SKM-1 treated with dmso at 0.1 percent for 144 hours (cell line): ENCODE measurements around the gene BACE2.
"Not testable (repeated sequence)": the region's sequence is repeated elsewhere in the genome, so short reads cannot be mapped to it uniquely, and the experiment has no call there.

Experiments used
- DNase-seq: peaks from one replicate; lab custom pipeline; 2025; ENCODE audit not compliant: unreplicated experiment; lab: John Stamatoyannopoulos, UW

BACE2 gene

DNA sequence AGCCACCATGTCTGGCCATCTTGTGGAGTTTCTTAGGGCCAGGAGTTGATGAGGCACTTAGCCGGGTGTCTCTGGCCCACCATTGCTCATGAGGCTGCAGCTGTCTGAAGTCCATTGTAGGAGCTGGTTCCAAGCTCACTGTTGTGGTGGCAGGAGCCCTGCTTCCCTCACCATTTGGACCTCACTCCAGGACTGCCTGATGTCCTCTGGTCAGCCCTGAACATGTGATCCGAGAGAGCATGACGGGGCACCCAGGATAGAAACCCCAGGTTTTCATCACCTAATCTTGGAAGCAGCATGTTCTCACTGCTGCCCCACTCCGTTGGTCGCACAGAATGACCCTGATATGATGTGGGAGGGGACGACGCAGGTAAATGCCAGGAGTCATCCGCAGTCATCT, 92.5 kb downstream of the BACE2 start:
- DNase-seq, result no peak

DNA sequence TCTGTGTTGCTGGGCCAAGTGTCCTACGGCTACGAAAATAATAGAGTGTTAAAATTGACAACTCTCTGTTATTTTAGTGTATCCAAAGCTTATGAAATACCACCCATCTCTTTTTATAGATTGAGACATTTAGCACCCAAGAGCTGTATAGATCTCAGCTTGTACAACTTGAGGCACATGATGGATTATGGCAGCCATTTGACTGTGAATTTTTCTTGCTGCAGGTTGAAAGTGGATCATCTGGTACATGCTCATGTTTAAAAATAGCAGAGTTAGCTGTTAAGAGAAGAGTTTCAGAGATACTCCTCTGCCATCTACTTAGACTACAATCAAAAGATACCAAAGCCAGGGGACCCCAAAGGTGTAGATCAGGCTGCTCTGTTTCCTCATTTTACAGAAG, 99.4 kb downstream of the BACE2 start:
- no peak for DNase-seq

DNA sequence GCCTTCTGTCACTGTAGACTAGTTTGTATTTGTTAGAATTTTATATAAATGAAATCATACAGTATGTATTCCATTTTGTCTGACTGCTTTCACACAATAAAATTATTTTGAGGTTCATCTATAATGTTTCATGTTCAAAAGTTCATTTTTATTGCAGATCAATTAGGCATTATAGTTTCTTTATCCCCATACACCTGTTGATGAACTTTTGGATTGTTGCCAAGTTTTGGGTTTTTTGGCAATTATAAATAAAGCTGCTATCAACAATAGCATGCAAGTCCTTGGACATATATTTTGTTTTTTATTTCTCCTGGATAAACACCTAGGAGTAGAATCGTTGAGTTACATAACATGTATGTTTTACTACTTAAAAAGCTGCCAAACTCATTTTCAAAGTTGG, 101.6 kb downstream of the BACE2 start:
- no peak for DNase-seq

DNA sequence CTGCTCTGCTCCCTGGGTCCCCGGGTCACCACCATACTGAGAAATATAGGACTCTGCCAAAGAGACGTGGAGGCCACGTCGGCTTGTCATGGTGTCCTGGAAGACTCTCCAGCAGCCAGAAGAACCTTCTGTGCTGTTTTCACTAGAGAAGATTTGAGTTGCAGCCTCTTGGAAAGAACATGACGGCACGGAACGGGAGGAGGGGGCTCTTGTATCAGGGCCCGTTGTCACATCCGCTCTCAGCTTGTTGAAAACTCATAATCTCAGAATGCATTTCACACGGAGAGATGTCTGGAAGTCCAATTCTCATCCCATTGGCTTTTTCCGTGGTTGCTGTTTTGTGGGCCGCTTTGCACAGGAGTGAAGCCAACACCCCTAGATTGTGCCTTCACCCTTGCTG, 109.2 kb downstream of the BACE2 start:
- no peak for DNase-seq

DNA sequence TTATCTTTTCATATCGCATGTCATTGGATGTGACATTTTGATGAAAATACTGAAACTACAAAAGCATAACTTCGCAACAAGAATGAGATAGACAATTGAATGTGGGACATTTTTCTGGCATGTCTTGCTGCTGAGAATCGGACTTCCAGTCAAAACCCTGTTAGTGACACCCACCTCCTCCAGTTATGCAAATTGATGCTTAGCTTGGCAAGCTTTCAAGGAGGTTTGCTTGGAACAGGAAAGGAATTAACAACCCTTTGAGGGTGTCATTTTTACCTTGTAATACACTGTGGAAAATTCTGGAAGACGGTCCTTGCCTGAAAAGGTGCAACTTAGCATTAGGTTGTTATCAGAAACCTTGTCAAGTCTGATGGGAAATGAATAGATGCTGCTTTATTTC, 109.9 kb downstream of the BACE2 start:
- DNase-seq, result no peak

DNA sequence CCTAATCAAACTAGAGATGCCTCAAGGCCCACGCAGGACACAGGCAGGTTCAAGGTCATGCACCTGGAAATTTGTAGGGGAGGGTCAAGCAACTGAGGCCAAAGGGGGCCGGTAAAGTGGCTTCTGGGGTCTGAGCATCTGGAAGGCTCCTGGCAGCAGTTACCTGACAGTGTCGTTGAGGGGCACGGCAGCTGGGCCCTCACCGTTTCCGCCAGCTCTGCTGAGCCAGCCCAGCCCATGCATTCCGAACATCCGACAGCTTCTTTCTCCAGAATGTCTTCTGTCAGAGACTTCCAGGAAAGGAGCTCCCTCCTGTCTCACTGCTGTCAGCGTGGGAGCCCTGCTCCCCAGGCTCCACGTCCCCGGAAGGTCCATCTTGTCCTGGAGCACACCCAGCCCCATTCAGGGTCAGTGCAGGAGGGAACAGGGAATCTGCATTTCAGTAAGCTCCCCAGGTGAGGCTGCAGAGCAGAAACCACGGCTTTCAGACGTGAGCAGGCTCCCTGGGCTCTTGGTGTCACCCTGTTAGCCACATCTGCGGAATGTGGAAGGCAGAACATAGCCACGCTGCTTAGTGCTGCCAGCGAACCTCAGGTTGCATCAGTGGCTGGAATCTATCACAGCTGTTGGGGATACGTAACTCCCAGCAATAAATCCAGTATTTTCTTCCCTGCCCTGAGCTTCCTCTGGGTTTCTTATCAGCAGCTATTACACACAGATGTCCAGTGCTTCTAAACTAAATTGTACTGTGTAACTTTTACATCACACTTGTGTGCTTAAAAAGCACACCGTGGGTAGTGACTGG, 112.4 kb downstream of the BACE2 start:
- no peak for DNase-seq

DNA sequence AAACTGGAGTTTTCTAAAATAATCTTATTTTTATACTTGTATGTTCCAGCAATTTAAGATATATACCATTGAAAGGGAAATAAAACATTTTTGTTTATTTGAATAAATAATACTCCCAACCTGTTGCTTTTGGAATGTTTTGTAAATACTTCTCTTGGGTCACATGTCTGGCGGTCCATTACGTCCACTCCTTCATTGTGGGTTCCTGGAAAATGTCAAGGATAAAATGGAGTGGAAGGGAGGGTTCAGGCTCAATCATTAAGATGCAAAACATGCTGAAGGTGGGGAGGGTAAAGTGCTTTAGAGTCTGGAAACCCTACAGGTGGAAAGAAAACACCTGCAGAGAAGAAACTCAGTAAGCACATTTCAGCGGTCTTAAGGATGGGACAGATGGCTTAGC, 114.5 kb downstream of the BACE2 start:
- DNase-seq, result no peak

DNA sequence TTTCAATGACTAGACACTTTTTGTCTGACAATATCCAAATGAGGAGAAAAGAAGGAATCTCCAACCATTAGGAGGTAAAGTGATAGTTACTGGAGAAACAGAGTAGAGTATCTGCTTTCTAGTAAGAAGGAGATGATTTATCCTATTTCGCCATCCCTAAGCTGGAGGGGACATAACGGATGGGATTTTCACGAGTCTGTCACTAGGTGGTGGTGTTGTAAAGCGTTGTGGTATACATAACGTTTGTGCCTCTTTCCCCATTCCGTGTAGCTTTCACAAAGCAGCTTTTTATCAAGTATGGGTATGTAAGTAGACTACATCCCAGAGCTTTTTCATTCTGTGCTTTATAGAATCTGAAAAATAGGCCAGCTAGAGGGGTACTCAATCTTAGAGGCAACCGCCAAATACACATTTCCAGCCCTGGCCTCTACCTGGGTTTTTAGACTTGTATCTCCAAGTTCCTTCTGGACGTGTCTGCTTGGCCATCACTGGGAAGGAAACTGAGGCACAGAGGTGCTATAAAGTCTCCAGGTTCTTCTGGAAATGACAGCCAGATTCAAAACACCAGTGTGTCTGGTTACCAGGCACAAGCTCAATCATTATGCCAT, 115.4 kb downstream of the BACE2 start:
- DNase-seq, result peak; percentile 88

DNA sequence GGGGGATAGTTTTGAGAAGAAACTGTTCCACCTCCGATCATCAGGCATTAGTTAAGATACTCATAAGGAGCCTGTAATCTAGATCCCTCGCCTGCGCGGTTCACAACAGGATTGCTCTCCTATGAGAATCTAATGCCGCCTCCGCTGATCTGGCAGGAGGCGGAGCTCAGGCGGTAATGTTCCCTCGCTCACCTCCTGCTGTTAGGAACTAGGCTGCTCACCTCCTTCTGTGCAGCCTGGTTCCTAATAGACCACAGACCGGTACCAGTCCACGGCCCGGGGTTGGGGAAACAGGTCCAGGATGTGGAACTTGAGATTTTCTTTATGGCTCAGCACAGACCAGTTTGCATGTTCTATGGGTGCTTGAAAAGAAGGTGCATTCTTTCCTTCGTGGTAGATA, 121.5 kb downstream of the BACE2 start:
- no peak for DNase-seq

DNA sequence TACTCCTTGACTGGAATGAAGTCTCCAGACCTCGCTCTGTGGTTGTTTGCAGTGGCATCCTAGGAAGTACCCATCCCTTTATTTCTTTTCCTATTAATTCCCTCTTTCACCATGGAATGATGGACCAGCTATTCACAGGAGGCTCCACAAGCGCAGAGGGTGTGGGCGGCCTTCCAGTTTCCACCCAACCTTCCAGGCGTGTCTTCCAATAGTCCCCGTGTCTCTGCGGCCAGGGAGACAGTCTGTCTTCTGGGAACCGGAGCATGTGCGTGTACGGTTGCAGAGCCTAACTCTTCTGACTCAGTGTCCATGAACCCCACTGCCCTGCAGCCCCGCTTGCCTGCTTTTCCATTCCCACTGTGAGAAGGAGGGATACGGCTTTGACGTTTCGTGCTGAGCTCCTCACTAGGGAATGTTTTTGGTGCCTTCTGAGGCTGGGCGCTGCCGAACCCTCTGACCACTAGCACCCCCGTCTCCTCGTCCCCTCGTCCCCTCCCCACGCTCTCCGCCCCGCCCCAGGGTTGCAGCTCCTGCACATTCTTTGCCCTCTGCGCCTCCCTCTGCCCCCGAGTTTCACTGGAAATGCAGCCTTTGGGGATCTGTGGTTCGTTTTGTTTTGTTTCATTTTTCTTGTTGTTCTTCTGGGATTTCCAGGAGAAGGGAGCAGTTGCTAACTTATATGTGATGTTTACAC, 122.3 kb downstream of the BACE2 start:
- no peak for DNase-seq

DNA sequence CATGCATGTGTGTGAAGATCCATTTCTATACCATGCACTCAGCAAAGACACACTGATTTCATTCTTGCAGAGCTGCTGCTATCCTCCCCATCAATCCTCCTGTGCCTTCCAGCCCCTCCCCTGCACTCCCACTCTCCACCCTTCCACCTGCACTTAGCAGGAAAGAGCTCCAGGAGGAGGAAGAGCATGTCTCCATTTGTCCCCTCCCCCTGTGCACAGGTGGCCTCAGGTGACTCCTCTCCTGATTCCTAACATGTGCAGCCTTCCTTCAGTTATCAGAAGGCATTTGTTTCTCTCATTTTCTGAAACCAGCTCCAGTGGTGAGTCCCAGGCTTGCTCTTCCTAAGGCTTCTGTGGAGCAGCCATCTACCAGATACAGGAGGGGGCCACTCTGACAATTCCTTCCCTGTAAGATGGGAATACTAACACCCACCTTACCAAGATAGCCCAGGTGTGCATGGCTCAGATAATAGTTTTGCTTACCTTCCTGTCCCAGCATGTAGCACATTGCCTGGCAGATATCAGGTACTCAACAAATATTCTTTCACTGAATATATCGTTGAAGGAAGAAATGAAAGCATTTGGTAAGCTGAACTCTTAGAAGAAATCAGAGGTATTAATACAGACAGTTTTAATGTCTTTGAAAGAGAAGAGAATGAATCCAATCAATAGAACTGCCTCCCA, 126.7 kb downstream of the BACE2 start:
- DNase-seq, result no peak

DNA sequence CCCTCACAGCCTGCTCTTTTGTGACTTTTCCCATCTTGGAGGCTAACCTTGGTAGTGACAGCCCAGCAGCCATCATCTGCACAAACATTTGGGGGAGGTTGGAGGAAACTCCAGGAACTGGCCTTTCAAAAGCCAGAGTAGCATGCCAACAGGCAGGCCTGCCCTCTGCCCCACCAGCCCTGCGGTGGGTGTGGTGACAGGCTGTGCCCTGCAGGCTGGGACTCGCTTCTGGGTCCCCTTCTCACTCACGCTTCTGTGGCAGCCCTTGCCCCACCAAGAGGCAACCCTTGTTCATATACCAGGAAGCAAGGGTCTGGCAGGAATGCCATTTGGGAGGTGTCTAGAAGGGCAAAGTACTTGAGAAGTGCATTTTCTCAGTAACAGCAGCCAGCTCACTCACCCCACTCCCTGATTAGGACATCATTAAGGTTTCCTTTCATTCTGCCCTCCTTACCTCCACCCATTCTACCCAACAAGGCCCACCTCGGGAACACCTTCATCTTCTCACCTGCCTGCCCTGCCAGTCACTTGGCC, 127.8 kb downstream of the BACE2 start:
- DNase-seq, result no peak

DNA sequence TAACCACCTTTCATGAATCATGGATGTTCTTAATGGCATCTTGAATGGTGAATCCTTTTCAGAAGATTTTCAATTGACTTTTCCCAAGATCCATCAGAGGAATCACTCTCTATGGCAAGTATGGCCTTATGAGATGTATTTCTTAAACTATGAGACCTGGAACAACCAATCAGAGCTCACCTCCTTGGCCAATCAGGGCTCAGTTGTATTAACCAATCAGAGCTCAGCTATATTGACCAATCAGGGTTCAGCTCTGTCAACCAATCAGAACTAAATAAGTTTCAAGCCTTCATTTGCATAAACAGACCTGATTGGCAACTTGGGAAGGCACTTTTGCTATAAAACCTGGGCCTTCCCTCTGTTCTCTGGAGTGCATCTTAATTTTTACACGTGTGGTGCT, 135.0 kb downstream of the BACE2 start:
- no peak for DNase-seq

DNA sequence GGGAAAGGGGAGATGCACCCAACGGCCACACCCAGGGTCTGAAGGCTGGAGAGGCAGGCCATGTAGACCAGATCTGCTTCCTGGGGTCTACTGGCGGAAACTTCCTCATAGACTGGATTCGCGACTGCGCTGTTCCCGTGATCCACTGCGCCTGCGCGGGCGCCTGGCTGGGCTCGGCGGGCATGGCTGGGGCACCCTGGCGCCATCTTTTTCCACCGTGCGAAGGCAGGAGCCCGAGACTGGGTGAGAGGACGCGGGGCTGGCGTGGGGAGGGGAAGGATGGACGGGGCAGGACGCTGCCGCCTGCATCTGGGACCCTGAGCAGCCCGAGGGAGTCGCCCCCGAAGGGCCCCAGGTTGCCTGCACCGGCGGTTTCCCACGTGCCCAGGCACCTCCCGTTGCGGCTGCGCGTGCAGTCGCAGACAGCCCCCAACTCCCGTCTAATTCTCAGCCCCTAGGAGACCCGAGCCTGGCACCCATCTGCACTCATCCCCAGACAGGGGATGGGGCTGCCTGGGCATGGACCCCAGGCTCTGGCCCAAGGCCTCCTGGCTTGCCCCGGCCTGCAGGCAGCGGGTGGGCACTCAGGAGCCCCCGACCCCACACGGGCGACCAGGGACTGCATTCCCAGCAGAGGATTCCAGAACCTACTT, 136.2 kb downstream of the BACE2 start:
- DNase-seq, result no peak

DNA sequence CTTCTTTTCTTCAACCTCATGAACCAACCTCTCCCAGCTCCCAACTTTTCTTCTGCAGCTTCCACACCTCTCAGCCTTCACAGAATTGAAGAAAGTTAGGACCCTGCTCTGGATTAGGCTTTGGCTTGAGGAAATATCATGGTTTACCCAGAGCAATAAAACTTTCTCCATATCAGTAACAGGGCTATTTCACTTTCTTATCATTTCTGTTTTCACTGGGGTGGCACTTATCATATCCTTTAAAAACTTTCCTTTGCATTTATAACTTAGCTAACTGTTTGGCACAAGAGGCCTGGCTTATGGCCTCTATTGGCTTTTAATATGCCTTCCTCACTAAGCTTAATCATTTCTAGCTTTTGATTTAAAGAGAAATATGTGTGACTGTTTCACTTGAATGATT, 139.3 kb downstream of the BACE2 start:
- no peak for DNase-seq

DNA sequence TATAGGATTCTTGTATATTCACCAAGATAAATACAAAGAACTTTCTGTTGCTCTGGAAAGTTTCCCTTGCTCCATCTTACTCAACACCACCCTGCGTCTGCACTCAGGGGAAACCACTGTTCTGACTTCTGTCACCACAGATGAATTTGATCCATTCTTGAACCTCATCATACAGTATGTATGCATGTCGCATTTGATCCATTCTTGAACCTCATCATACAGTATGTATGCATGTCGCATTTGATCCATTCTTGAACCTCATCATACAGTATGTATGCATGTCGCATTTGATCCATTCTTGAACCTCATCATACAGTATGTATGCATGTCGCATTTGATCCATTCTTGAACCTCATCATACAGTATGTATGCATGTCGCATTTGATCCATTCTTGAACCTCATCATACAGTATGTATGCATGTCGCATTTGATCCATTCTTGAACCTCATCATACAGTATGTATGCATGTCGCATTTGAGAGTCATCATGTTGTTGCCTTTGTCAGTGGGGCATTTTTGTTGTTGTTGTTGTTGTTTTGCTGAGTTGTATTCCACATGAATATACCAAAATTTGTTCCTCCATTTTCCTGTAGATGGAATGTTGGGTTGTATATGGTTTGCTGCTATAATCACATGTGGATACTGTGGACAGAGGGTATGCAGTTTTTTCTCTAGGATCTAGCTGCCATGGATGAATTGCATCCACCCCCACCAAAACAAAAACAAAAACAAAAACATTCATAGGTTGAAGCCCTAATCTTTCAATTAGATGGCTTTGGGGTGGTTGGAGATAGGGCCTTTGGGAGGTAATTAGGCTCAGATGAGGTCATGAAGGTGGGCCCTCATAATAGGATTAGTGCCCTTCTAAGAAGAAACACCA, 145.6 kb downstream of the BACE2 start:
- not testable (repeated sequence) for DNase-seq

DNA sequence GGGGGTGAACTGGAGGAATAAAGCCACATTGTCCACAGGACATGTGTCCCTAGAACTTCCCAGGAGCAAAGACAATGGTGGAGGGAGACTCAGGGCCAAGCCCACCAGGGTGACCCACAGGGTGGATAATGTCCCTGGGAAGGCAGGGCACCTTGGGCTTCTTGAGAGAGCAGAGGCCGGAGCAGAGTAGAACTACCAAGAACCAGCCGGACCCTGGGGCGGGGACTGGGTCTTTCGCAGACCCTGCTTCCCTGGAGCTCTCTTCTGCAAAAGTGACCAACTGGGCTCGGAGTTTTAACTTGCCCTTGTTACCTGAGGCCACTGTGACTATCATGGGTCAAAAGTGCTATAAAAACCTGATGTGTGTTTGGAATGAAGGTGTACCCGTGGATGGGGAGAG, 147.8 kb downstream of the BACE2 start:
- no peak for DNase-seq

DNA sequence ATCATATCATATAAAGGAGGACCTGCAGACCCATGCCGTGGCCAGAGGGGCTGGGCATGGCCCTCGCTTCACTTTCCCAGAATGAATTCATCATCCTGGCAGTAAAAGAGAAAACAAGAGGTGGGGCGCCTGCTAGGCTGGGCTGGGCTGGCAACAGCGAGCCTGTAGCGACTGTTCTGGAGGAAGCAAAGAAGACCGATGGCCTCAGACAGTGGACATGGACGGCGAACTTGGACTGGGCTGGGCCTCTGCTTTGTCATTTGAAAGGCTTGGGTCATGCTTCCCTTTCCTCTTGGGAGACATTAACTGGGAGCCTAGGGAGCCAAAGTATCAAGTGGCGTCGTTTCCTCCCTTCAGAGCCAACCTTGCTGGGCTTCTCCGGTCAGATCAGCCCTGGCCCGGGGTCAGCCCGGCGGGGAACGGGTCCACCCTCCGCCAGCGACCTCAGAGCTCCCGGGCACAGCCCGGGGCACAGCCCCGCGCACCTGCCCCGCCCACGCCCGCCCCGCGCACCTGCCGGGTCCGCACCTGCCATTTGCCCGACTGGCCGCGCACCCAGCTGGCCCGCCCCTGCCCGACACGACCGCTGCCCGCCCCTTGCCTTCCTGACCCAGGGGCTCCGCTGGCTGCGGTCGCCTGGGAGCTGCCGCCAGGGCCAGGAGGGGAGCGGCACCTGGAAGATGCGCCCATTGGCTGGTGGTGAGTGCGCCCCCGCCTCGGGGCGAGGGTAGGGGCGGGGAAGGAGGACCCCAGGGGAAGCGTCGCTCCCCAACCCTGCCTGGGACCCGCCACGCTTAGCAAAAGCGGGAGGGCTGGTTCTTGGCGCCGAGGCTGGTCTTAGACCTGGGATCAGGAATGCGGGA, 148.5 kb downstream of the BACE2 start, which contains the start of gene FAM3B:
Gene FAM3B, plus strand, starts transcription at position 602 of the 863 bp plus-strand sequence. Its CDS starts 79 bp downstream, at position 681.
- DNase-seq, result no peak

DNA sequence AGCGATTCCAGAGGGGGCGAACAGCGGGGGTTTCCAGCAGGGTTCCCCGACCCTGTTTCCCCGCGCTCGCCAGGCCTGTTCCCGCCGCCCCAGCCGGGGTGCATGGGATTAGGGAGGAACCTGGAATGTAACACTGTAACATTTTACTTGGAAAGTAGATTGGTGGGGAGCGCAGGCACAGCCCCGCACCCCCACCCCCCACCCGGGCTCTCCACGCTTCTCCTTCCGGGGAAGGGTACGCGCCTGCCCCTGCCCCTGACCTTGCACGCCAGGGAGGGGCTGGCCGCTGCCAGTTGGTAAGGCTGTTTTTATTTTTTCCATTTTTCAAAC, 149.1 kb downstream of the BACE2 start:
- no peak for DNase-seq
